GM20000 (cell line): ENCODE data around the gene XRCC5.

Experiments used
- DNase-seq: peaks from one replicate; pipeline ENCODE4 v3.0.0; 2012; ENCODE audit warnings: low spot score
- CTCF ChIP-seq: IDR thresholded peaks from 2 replicates; pipeline ENCODE4 v1.5.1; 2012; ENCODE audit warnings: mild to moderate bottlenecking, control low read depth; ENCODE audit errors: extremely low read depth, missing control alignments

The XRCC5 gene

GRCh38 chr2:216183462-216183861 is 74.3 kb downstream of the XRCC5 start:
- no peak for TF ChIP-seq CTCF
- DNase-seq = no peak

GRCh38 chr2:216188559-216188850 is 79.4 kb downstream of the XRCC5 start:
- DNase-seq = no peak
- TF ChIP-seq CTCF = no peak

GRCh38 chr2:216188956-216189355 is 79.8 kb downstream of the XRCC5 start:
- no peak for DNase-seq
- TF ChIP-seq CTCF = no peak

- no peak for TF ChIP-seq CTCF
- no peak for DNase-seq
Observed at GRCh38 chr2:216189410-216189809, 80.3 kb downstream of the XRCC5 start.

- no peak for TF ChIP-seq CTCF
- DNase-seq = no peak
Observed at GRCh38 chr2:216192181-216192580, 83.0 kb downstream of the XRCC5 start.

- no peak for DNase-seq
Observed at GRCh38 chr2:216192931-216193330, 83.8 kb downstream of the XRCC5 start.

GRCh38 chr2:216194013-216194412 is 84.9 kb downstream of the XRCC5 start:
- no peak for DNase-seq
- no peak for TF ChIP-seq CTCF

More at GRCh38 chr2:216192931-216193330, 83.8 kb downstream of the XRCC5 start:
- TF ChIP-seq CTCF = no peak
